GM12891 (cell line): ENCODE results near the gene ING1.
"Not testable (repeated sequence)": the region's sequence is repeated elsewhere in the genome, so short reads cannot be mapped to it uniquely, and the experiment has no call there.

Experiments
- PAX5 ChIP-seq: IDR thresholded peaks from 2 replicates; pipeline ENCODE4 v1.6.1; 2011; ENCODE audit warnings: low read length, moderate library complexity, mild to moderate bottlenecking; ENCODE audit not compliant: insufficient read depth, severe bottlenecking
- POLR2A ChIP-seq: IDR thresholded peaks from 2 replicates; pipeline ENCODE4 v1.6.1; 2011; ENCODE audit warnings: low read depth, low read length, control low read depth
- POLR2AphosphoS5 ChIP-seq: IDR thresholded peaks from 2 replicates; pipeline ENCODE4 v1.6.1; 2011; ENCODE audit warnings: low read depth, low read length, control low read depth
- SPI1 ChIP-seq: IDR thresholded peaks from 2 replicates; pipeline ENCODE4 v1.6.1; 2011; ENCODE audit warnings: low read depth, low read length, control low read depth
- TAF1 ChIP-seq: IDR thresholded peaks from 2 replicates; pipeline ENCODE4 v1.6.1; 2011; ENCODE audit warnings: low read depth, low read length, control low read depth

DNA sequence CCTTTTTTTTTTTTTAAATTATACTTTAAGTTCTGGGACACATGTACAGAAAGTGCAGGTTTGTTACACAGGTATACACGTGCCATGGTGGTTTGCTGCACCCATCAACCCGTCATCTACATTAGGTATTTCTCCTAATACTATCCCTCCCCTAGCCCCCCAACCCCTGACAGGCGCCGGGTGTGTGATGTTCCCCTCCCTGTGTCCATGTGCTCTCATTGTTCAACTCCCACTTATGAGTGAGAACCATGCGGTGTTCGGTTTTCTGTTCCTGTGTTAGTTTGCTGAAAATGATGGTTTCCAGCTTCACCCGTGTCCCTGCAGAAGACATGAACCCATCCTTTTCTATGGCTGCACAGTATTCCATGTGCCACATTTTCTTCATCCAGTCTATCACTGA lies 17.7 kb upstream of the ING1 start:
- not testable (repeated sequence) for TF ChIP-seq TAF1, POLR2A, POLR2AphosphoS5, PAX5, SPI1
